Activated CD4-positive, alpha-beta T cell treated with anti-CD3 and anti-CD28 coated beads, Interleukin-2, amount 50 U/mL, for 16 hours (primary cell): ENCODE results near the gene SAA2.
"Not testable (repeated sequence)": the region's sequence is repeated elsewhere in the genome, so short reads cannot be mapped to it uniquely, and the experiment has no call there.

ENCODE experiments used
- DNase-seq: peaks from one replicate; pipeline ENCODE4 v3.0.0-alpha.2; 2020

Gene SAA2

DNA sequence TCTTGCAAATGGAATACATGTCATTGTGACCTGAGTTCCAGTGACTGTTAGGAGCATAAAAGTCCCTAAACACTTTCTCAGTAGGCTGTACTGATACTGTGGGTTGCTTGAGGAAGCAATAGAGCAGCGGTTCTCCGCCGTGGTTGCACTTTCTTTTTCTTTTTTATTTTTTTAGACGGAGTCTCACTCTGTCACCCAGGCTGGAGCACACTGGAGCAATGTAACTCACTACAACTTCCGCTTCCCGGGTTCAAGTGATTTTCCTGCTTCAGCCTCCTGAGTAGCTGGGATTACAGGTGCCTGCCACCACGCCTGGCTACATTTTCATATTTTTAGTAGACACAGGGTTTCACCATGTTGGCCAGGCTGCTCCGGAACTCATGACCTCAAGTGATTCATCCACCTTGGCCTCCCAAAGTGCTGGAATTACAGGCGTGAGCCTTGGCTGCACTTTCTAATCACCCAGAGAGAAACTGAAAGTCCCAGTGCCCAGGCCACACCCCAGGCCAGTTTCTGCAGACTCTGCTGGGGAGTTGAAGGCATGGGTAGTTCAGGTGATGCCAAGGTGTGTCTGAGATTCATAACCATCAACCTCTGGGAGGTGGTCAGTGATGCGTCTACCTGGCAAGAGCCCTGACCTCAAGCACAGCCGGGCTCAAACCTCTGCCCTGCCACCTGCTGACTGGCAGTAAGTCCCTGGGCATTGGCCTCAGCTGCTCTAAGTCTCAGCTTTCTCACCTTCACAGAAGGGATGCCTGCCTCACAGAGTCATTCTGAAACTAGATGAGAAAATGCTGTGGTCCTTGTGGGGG is 1.9 kb downstream of the SAA2 start:
- peak; percentile 69 for DNase-seq

- no peak for DNase-seq
These were observed 3.1 kb downstream of the SAA2 start for GRCh38 chr11:18245396-18245795.

DNA sequence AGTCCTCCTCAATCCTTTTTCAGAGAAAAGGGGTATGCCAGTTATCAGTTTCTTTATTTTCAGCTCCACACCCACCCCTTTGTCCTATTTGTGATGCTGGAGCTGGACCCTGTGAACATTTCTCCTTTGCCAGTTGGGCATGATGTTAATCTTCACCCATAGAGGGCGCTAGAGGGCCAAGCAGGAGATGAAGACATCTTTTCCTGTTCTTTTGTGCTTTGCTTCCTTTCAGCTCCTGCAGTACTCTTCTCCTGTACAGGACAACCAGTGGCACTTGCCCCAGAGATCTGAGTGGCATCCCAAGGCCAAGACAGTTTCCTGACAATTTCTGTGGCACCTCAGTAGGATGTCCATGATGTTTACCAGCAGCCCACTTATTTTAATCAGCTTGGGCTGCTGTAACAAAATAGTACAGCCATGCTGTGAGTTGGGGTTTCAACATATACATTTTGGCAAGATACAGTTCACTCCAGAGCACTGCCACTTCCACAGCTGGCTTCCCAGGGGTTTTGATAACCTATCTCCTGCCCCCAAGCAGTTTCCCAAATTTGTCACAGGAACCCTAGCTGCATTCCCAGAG is 4.6 kb downstream of the SAA2 start:
- peak; percentile 84 for DNase-seq

DNA sequence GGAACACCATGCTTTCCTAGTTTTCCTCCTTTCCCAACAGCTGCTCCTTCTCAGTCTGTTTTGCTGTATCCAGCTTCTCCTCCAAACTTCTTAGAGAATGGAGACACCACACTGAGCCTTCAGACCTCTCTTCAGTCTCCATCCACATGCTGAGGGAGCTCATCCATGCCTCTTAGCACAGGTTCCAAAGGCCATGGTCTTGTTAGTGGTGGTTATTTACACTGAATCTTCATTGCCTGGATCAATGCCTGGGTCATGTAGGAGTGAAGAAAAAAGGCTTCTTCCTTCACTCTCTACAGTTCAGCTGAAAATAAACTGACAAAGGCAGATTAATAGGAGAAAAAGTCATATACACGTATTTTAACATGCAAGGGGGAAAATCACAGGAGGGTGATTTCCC is 8.8 kb downstream of the SAA2 start:
- DNase-seq: no peak

- no peak for DNase-seq
These were observed 11.7 kb downstream of the SAA2 start, which contains the start of gene SAA4 for GRCh38 chr11:18236664-18237356. Gene SAA4, minus strand, starts transcription at chr11:18236802. Its CDS starts 876 bp downstream, at chr11:18235926.

DNA sequence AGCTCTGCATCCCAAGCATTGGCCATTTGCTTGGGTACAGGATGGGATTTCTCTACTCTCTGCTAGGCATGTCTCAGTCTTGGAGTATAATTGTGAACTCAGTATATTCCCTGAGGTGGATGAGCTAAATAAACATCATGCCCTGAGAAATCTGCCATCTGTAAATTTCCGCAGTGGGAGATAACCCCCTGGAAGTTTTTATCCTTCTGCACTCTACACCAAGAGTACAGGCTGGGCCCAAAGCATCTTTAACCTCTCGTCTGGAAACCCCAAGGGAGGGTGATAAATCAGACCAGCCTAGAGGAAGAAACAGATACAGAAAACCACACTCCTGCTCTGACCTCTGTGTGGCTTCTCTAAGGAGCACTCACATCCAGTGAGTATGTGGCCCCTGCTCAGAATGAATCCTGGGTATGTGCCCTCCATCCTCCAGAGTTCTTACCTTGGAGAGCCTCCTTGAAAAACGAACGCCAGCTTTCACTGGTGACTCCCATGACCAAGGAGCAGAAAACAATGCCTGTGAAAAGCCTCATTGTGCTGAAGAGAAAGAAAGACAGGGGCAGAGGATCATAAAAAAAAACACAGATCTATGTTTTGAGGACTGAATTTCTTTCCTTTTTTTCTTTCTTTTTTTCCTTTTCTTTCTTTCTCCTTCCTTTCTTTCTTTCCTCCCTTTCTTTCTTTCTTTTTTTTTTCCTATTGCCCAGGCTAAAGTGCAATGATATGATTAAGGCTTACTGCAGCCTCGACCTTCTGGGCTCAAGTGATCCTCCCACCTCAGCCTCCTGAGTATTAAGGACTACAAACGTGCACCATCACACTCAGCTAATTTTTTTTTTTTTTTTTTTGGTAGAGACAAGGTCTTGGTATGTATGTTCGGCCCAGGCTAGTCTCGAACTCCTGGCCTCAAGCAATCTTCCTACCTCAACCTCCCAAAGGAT is 12.8 kb downstream of the SAA2 start:
- DNase-seq: no peak

DNA sequence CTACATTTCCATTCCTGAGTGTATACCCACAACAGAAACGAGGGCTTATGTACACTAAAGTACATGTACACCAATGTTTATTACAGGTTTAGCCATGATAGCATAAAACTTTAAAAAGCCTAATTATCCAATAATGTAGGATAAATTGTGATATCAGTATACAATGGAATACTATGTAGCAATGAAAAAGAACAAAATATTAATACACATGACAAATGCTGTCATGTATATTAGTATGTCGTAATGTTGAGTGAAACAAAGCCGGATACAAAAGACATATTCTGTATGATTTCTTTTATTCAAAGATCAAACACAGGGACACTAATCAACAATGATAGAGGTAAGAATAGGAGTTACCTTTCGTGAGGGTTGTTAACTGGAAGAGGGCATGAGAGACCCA is 14.6 kb downstream of the SAA2 start:
- no peak for DNase-seq

DNA sequence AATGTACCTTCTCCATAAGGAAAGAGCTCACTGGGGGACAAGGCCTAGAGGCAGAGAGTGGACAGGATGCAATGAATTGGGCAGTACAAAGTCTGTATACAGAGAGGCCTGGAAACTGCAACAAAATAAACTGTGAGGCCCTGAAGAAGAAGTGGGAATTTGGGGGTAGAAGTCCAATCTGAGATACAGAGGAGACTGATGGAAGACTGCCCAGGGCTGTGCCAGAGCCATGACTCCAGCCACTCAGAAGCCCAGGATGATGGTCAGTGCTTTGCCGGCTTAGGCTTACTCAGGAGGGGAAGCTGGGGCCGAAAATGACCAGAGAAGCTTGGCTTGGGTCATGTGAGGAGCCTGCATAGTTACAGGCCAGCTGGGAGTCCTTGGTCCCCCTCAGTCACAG is 17.6 kb downstream of the SAA2 start:
- DNase-seq: no peak

GRCh38 chr11:18229501-18229900 is 19.0 kb downstream of the SAA2 start:
- no peak for DNase-seq

- no peak for DNase-seq
These were observed 22.6 kb downstream of the SAA2 start for GRCh38 chr11:18225913-18226312.

DNA sequence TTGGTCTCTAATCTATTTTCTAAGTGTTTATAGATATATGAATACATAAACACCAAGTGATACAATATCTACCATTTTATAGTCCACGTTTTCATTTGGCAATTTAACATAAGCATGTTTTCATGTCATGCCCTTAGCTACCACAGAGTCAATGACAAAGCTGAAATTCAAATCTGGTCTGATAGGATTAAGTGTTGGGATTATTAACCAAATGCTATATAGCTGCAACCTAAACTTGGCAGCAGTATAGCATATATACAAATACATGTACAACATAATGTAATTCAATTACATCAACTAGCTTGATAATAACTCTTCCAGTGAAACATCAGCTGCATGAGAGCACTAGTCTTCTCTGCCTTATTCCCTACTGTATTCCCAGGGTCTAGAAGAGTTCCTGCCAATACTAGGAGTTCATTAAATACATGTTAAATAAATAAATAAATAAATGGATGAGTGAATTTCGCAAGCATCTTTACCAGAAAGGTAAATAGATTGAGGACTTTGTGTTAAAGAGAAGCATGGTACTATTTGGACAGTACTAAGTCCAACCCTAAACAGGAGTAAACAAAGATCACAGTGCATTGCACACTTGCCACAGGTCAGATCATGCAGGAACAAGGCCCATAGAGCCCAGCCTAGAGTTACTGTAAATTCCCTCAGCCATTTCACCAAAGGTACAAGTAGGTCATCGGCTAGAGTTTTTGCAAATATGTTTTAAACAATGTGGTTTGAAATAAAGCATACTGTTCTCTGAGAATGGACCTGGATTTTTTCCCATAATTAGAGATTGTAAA is 24.7 kb downstream of the SAA2 start:
- no peak for DNase-seq

DNA sequence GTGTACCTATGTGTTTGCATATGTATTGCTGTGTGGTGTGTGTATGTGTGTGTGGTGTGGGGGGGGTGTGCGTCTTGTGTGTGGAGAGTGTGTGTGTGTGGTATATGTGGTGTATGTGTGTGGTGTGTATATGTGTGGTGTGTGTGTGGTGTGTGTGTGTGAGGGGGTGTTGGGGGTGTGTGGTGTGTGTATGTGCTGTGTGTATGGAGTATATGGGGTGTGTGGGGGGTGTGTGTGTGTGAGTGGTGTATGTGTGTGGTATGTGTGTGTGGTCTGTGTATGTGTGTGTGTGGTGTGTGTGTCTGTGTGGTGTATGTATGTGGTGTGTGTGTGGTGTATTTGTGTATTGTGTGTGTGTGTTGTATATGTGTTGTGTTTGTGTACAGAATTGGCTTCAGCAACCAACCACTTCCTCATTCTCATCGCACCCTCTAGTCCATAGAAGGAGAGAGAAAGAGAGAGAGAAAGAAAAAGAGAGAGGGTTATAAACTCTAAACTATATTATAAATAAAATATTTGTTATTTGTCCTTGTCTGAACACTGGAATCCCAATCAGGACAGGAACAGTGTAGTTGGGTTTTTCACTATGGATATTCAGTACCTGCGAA is 25.6 kb downstream of the SAA2 start:
- DNase-seq: no peak

GRCh38 chr11:18221274-18221876 is 27.1 kb downstream of the SAA2 start:
- no peak for DNase-seq

- DNase-seq: no peak
These were observed 39.4 kb downstream of the SAA2 start for GRCh38 chr11:18209058-18209457.

DNA sequence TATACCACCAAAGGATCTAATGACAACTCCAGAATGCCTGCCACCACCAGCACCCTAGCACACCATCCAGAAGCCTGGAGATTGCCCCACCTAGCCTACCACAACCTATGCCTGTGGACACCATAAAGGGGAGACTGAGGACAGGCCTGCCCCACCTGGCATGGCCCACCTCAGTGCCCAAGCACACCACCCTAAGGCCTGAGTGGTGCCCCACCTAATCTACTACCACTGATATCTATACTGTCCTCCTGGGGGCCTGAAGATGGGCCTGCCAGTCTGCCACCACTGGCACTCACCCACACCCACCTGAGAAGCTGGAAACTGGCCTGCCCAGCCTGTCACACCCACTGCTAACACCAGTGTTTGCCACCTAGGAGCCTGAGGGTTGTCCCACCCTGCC is 43.7 kb downstream of the SAA2 start:
- no peak for DNase-seq

GRCh38 chr11:18204220-18204619 is 44.2 kb downstream of the SAA2 start:
- no peak for DNase-seq

- peak; percentile 19 for DNase-seq
These were observed 44.7 kb downstream of the SAA2 start for GRCh38 chr11:18203723-18204122.

GRCh38 chr11:18197738-18198137 is 50.7 kb downstream of the SAA2 start:
- not testable (repeated sequence) for DNase-seq

DNA sequence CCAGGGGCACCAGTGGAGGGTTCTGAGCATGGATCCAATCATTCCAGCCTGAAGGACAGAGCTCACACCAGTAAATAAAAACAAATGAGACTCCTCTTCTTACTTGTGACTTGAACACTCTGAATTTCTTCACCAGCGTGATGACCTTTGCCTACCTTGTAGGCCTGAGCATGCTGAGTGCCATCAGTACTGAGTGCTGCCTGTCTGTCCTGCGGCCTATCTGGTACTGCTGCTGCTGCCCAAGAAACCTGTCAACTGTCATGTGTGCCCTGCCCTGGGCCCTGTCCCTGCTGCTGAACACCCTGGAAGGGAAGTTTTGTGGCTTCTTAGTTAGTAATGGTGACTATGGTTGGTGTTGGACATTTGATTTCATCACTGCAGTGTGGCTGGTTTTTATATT is 51.9 kb downstream of the SAA2 start:
- DNase-seq: no peak
